Esophagus muscularis mucosa (tissue), 4 donors: ENCODE results near the gene SH3PXD2B.

ENCODE experiments used
- CTCF ChIP-seq, 3 experiments: fragments of 200-600 bp in 2 of 3; fragments of 450-650 bp in 1 of 3; sonication (generic) in 2 of 3; IDR thresholded peaks; one replicate each; pipeline ENCODE4 v1.5.1; 2017 to 2019; ENCODE audit warnings: antibody characterized with exemption in 3 of 3, mild to moderate bottlenecking in 2 of 3, moderate library complexity in 1 of 3
- EP300 ChIP-seq: sonication (generic); formaldehyde crosslinking; IDR thresholded peaks from one replicate; pipeline ENCODE4 v1.6.1; 2017; ENCODE audit warnings: antibody characterized with exemption
- POLR2A ChIP-seq: fragments of 450-650 bp; IDR thresholded peaks from one replicate; pipeline ENCODE4 v1.6.1; 2017; ENCODE audit warnings: antibody characterized with exemption, moderate library complexity, mild to moderate bottlenecking, low read depth
- POLR2AphosphoS5 ChIP-seq, 2 donors: sonication (generic); formaldehyde crosslinking; IDR thresholded peaks; one replicate each; pipeline ENCODE4 v1.6.1; 2017; ENCODE audit warnings: antibody characterized with exemption in 2 of 2

DNA sequence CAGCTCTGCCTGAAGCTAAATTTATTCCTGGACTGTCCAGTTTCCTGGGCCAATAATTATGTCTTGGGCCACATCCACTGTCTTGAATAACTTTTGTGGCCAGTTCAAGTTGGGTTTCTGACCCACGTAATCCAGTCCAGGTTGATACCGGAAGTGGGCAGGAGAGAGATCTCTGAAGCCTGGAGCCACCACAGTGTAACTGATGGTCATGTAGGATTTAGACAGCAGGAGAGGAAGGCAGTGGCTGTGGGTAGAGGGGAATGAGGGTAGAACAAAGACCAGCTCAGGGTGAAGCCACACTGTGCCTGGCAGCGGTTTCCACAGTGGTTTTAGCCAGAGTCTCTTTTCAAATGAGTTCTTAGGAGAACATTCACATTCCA lies 30.2 kb downstream of the SH3PXD2B start:
- no peak for TF ChIP-seq CTCF (IDR thresholded peaks at IDR 0.05)
- no peak for TF ChIP-seq POLR2A
- no peak for TF ChIP-seq POLR2AphosphoS5 (IDR thresholded peaks at IDR 0.05)
- no peak for TF ChIP-seq EP300
